ENCODE data around the gene FXR2.

GRCh38 chr17:7646457-7646856 lies 31.8 kb upstream of the FXR2 start:
- TF ChIP-seq POLR2A (IDR thresholded peaks at IDR 0.05) (no peak), CTCF (IDR thresholded peaks at IDR 0.05) (no peak)
